CD8-positive, alpha-beta memory T cell (primary cell): ENCODE results near the gene TMF1. TPM values are rescaled to one million over a fixed set of nuclear protein-coding genes. Genes with fewer than 3 reads are reported as not detected.

Source experiments
- CTCF ChIA-PET: fragments of 350-600 bp; sonication (Branson Sonifier 250); formaldehyde crosslinking; loops from one replicate; lab custom pipeline; 2021; ENCODE audit warnings: antibody characterized with exemption; lab: Charles Lee
- POLR2A ChIA-PET: fragments of 350-600 bp; sonication (Branson Sonifier 250); formaldehyde crosslinking; loops from one replicate; lab custom pipeline; 2021; ENCODE audit warnings: antibody characterized with exemption; lab: Charles Lee
- DNase-seq, 5 donors: peaks; one replicate each; pipeline versions ENCODE4 v3.0.0 to v3.0.0-alpha.2; 2020 to 2022; ENCODE audit warnings: mixed read lengths in 1 of 5
- H3K27ac ChIP-seq: one replicate; pipeline ENCODE4 v1.7.0; 2013; ENCODE audit warnings: low read depth, mild to moderate bottlenecking, low read length, moderate library complexity
- H3K27me3 ChIP-seq: 2 replicates; pipeline ENCODE4 v1.7.0; 2013; ENCODE audit warnings: low read length, mild to moderate bottlenecking; ENCODE audit not compliant: insufficient read depth, poor library complexity, severe bottlenecking
- H3K36me3 ChIP-seq: 2 replicates; pipeline ENCODE4 v1.7.0; 2013; ENCODE audit warnings: mild to moderate bottlenecking, low read length, moderate library complexity; ENCODE audit not compliant: insufficient read depth
- H3K4me1 ChIP-seq: 2 replicates; pipeline ENCODE4 v1.7.0; 2013; ENCODE audit warnings: mild to moderate bottlenecking, low read length, moderate library complexity; ENCODE audit not compliant: insufficient read depth
- H3K4me3 ChIP-seq: 2 replicates; pipeline ENCODE4 v1.7.0; 2013; ENCODE audit warnings: mild to moderate bottlenecking, low read length
- H3K9me3 ChIP-seq: 2 replicates; pipeline ENCODE4 v1.7.0; 2013; ENCODE audit warnings: mild to moderate bottlenecking, low read length
- H3K27ac Mint-ChIP-seq, 8 donors: one replicate each; pipeline ENCODE4 v1.8.0; 2020 to 2021; ENCODE audit warnings: mixed read lengths in 8 of 8, mild to moderate bottlenecking in 6 of 8, inconsistent platforms in 3 of 8, moderate library complexity in 3 of 8
- H3K27me3 Mint-ChIP-seq, 2 donors: one replicate each; pipeline ENCODE4 v1.8.0; 2020 to 2021; ENCODE audit warnings: mixed read lengths in 2 of 2, mild to moderate bottlenecking in 1 of 2, moderate library complexity in 1 of 2
- H3K36me3 Mint-ChIP-seq, 3 donors: one replicate each; pipeline ENCODE4 v1.8.0; 2020 to 2021; ENCODE audit warnings: mixed read lengths in 3 of 3, inconsistent platforms in 1 of 3, mild to moderate bottlenecking in 1 of 3
- H3K4me1 Mint-ChIP-seq, 3 donors: one replicate each; pipeline ENCODE4 v1.8.0; 2020 to 2021; ENCODE audit warnings: mixed read lengths in 3 of 3, inconsistent platforms in 1 of 3, mild to moderate bottlenecking in 1 of 3
- H3K4me3 Mint-ChIP-seq, 7 donors: one replicate each; pipeline ENCODE4 v1.8.0; 2020 to 2021; ENCODE audit warnings: mixed read lengths in 7 of 7, mild to moderate bottlenecking in 6 of 7, moderate library complexity in 4 of 7, inconsistent platforms in 2 of 7
- H3K9me3 Mint-ChIP-seq, 5 donors: one replicate each; pipeline ENCODE4 v1.8.0; 2020 to 2022; ENCODE audit warnings: mixed read lengths in 5 of 5, mild to moderate bottlenecking in 3 of 5, moderate library complexity in 2 of 5, inconsistent platforms in 1 of 5
- polyA plus RNA-seq: library from polyadenylated mRNA; unstranded; fragments of 300-500 nt; fragmentation: Illumina TruSeq; gene quantifications from one replicate; pipeline ENCODE4 v1.2.3, GENCODE V29; 2021
- total RNA-seq, 2 experiments: library from RNA; stranded (reverse); gene quantifications; one replicate each; pipeline ENCODE4 v1.2.3, GENCODE V29; 2021

The TMF1 gene
- total and polyA plus RNA-seq, 3 experiments from 2014 or later: 31.8 to 40.0 (median 35.6) TPM

DNA sequence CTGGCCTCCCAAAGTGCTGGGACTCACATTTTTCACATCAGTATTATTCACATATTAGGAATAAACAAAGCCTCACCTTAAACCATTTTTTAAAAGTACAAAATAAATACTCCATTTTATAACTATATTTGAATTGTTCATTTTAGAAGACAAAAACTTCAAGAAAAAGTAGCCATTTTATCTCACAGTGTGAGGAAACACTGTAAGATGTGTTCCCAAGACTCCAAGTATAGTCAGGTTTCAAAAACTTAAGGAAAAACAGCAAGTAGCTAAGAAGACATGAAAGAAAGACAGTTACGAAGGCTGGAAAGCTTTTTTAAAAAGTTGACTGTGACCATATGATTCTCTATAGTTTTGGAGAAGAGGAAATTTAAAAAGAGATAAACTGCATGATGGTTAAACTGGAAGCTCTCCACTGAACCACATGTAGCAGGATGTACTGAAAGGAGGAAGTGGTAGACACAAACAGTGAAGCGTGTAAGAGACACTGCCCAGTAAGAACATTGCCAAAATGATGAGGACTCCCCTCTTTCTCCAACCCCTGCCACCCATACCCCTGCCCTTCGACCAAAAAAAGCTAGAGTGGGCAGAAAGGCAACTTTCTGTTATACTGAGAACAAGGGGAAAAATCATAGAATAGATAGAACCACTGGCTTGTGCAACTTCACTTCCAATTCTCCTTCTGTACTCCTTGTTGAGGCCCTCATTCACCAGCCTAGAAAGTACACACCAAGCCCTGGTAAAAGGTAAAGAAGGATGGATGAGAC is 6.2 kb upstream of the TMF1 start:
- Histone ChIP-seq H3K27me3 (no peaks in the 10 kb centered on the region), H3K36me3 (peaks cover 31% of the 10 kb centered on the region), H3K4me1 (peaks cover 31% of the 10 kb centered on the region), H3K27ac (peak overlapping the region; percentile 40), H3K9me3 (no peaks in the 10 kb centered on the region), H3K4me3 (peak overlapping the region; percentile 11)
- Mint-ChIP-seq H3K4me3 (peak overlapping the region in 5 of 7 donors; percentile 6 to 68 (median 31)), H3K27me3 (no peaks in the 10 kb centered on the region), H3K4me1 (peaks cover 28 to 49% (median 46%) of the 10 kb centered on the region in 3 donors), H3K36me3 (peaks cover 16 to 61% (median 18%) of the 10 kb centered on the region in 3 donors), H3K27ac (peak overlapping the region; percentile 74 to 94 (median 92)), H3K9me3 (no peaks in the 10 kb centered on the region)
- ChIA-PET CTCF (interaction anchor here (0.9 to 2.2 kb wide), 5 partner anchors 11 to 34 kb away, joined by 3 to 4 read pairs (median 3); no protein-coding TSS in a partner anchor), POLR2A (interaction anchor here (0.8 to 1.3 kb wide), 7 partner anchors 16 to 45 kb away, joined by 3 to 7 read pairs (median 3); partner anchors contain the start of genes ARL6IP5, EOGT and UBA3)
- peak in 2 of 5 donors; percentile 23 to 56 for DNase-seq

DNA sequence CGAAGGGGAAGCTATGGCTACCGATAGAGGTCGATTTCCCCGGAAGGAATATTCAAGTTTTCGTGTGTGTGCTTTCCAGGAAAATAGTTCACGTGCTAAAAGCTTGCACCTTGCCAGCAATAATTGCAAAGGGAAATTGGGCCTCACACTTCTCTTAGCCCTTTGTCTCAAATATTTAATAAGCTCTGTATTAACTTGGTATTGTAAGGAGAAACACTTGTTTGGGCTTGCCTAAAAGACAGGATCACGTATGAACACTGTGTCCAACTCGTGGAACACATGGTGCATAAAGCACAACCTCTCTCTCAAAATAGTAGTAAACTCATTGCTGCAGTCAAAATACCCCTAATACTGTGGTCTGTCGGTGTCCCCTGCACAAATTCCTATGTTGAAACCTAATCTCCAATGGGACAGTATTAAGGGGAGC is 352 bp upstream of the TMF1 start:
- H3K27me3 ChIP-seq: no peaks in the 10 kb centered on the region
- Mint-ChIP-seq H3K27me3 (peaks cover 0 to 4% of the 10 kb centered on the region in 2 donors), H3K4me3 (peak overlapping the region; percentile 94 to 99 (median 97)), H3K4me1 (peaks cover 42 to 60% (median 59%) of the 10 kb centered on the region in 3 donors), H3K36me3 (peaks cover 4 to 58% (median 8%) of the 10 kb centered on the region in 3 donors), H3K27ac (peak overlapping the region; percentile 95 to 100 (median 98)), H3K9me3 (no peaks in the 10 kb centered on the region)
- peaks cover 17% of the 10 kb centered on the region for H3K36me3 ChIP-seq
- H3K27ac ChIP-seq: peak overlapping the region; percentile 99
- H3K4me3 ChIP-seq: peak overlapping the region; percentile 75
- peaks cover 25% of the 10 kb centered on the region for H3K4me1 ChIP-seq
- POLR2A ChIA-PET: interaction anchor here (0.6 to 3.6 kb wide), 11 partner anchors 14 to 1397 kb away, joined by 3 to 15 read pairs (median 6); partner anchors contain the start of genes ARL6IP5, EOGT and UBA3
- no peak for DNase-seq
- CTCF ChIA-PET: interaction anchor here (1.1 to 2.0 kb wide), 4 partner anchors 11 to 40 kb away, joined by 3 to 10 read pairs (median 6); no protein-coding TSS in a partner anchor
- no peaks in the 10 kb centered on the region for H3K9me3 ChIP-seq

- Mint-ChIP-seq H3K9me3 (no peaks in the 10 kb centered on the region), H3K27ac (peak overlapping the region in 5 of 8 donors; percentile 18 to 64 (median 38)), H3K4me1 (peaks cover 54 to 76% (median 74%) of the 10 kb centered on the region in 3 donors), H3K36me3 (peaks cover 10 to 63% (median 10%) of the 10 kb centered on the region in 3 donors), H3K4me3 (peak overlapping the region; percentile 32 to 71 (median 55)), H3K27me3 (peaks cover 0 to 4% of the 10 kb centered on the region in 2 donors)
- ChIA-PET POLR2A (no interaction called here), CTCF (interaction anchor here (1.1 kb wide), 1 partner anchor 26 kb away, joined by 3 read pairs; no protein-coding TSS in a partner anchor)
- Histone ChIP-seq H3K4me1 (peaks cover 30% of the 10 kb centered on the region), H3K27me3 (no peaks in the 10 kb centered on the region), H3K27ac (no peak overlapping the region), H3K4me3 (no peak overlapping the region), H3K36me3 (peaks cover 11% of the 10 kb centered on the region), H3K9me3 (no peaks in the 10 kb centered on the region)
- DNase-seq: no peak
Measured at GRCh38 chr3:69048990-69049389, 3.1 kb downstream of the TMF1 start.

GRCh38 chr3:69044608-69045007 is 7.5 kb downstream of the TMF1 start:
- Histone ChIP-seq H3K27me3 (no peaks in the 10 kb centered on the region), H3K4me1 (peaks cover 14% of the 10 kb centered on the region), H3K4me3 (no peak overlapping the region), H3K36me3 (peaks cover 40% of the 10 kb centered on the region), H3K9me3 (no peaks in the 10 kb centered on the region), H3K27ac (no peak overlapping the region)
- peaks cover 34 to 49% (median 48%) of the 10 kb centered on the region in 3 donors for H3K4me1 Mint-ChIP-seq
- H3K27me3 Mint-ChIP-seq: no peaks in the 10 kb centered on the region
- H3K27ac Mint-ChIP-seq: peak overlapping the region in 3 of 8 donors; percentile 7 to 73 (median 50)
- ChIA-PET POLR2A (no interaction called here), CTCF (no interaction called here)
- peaks cover 14 to 70% (median 22%) of the 10 kb centered on the region in 3 donors for H3K36me3 Mint-ChIP-seq
- no peak for DNase-seq
- peak overlapping the region in 1 of 7 donors; percentile 0 for H3K4me3 Mint-ChIP-seq
- no peaks in the 10 kb centered on the region for H3K9me3 Mint-ChIP-seq

GRCh38 chr3:69033470-69033869 is 18.7 kb downstream of the TMF1 start:
- CTCF ChIA-PET: no interaction called here
- Mint-ChIP-seq H3K36me3 (peaks cover 21 to 80% (median 27%) of the 10 kb centered on the region in 3 donors), H3K27me3 (no peaks in the 10 kb centered on the region), H3K4me1 (peaks cover 9 to 12% (median 9%) of the 10 kb centered on the region in 3 donors), H3K27ac (peak overlapping the region in 1 of 8 donors; percentile 58), H3K4me3 (no peak overlapping the region), H3K9me3 (no peaks in the 10 kb centered on the region)
- Histone ChIP-seq H3K4me3 (no peak overlapping the region), H3K4me1 (no peaks in the 10 kb centered on the region), H3K9me3 (no peaks in the 10 kb centered on the region), H3K27ac (no peak overlapping the region), H3K36me3 (peaks cover 40% of the 10 kb centered on the region), H3K27me3 (no peaks in the 10 kb centered on the region)
- POLR2A ChIA-PET: no interaction called here
- DNase-seq: no peak

DNA sequence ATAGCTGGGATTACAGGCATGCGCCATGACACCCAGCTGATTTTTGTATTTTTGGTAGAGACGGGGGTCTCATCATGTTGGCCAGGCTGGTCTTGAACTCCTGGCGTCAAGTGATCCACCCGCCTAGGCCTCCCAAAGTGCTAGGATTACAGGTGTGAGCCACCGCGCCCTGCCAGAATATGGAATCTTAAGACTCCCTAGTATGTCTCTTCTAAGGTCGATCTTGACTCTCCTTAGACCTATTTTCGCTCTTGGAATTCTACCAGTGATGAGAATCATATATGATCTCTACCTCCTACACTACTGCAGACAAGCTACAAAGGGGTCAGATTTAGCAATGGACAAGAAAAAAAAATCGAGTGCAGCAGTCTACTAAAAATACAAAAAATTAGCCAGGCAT is 19.4 kb downstream of the TMF1 start:
- no peaks in the 10 kb centered on the region for H3K9me3 ChIP-seq
- Mint-ChIP-seq H3K36me3 (peaks cover 25 to 79% (median 31%) of the 10 kb centered on the region in 3 donors), H3K27me3 (no peaks in the 10 kb centered on the region), H3K4me3 (no peak overlapping the region), H3K9me3 (no peaks in the 10 kb centered on the region), H3K27ac (peak overlapping the region in 1 of 8 donors; percentile 48), H3K4me1 (peaks cover 9 to 12% (median 10%) of the 10 kb centered on the region in 3 donors)
- CTCF ChIA-PET: no interaction called here
- H3K4me1 ChIP-seq: no peaks in the 10 kb centered on the region
- H3K36me3 ChIP-seq: peaks cover 43% of the 10 kb centered on the region
- H3K27me3 ChIP-seq: no peaks in the 10 kb centered on the region
- POLR2A ChIA-PET: no interaction called here
- no peak overlapping the region for H3K27ac ChIP-seq
- no peak overlapping the region for H3K4me3 ChIP-seq
- no peak for DNase-seq

DNA sequence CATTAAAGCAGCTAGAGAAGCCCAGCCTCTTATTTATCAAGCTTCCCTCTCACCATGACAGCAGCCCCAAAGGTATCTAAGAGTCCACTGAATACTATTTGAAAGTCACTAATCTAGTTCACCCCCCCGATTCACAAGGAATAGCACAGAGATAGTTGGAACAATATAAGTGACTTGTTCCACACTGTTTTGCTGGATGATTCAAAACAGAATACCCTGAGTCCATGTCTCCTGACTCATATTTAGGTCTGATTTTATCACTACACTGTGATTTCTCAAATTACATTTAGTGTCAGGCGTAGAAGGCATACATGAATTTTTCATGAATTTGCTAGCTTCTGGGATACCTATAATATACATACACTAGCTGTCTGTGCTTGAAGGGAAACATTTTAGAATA is 20.0 kb downstream of the TMF1 start:
- peaks cover 46% of the 10 kb centered on the region for H3K36me3 ChIP-seq
- H3K27me3 ChIP-seq: no peaks in the 10 kb centered on the region
- no peaks in the 10 kb centered on the region for H3K9me3 Mint-ChIP-seq
- ChIA-PET POLR2A (interaction anchor here (0.6 kb wide), 1 partner anchor 147 kb away, joined by 3 read pairs; no protein-coding TSS in a partner anchor), CTCF (no interaction called here)
- H3K4me3 Mint-ChIP-seq: no peak overlapping the region
- H3K4me1 ChIP-seq: no peaks in the 10 kb centered on the region
- H3K27ac ChIP-seq: no peak overlapping the region
- peaks cover 27 to 82% (median 31%) of the 10 kb centered on the region in 3 donors for H3K36me3 Mint-ChIP-seq
- H3K4me1 Mint-ChIP-seq: peaks cover 9 to 12% (median 10%) of the 10 kb centered on the region in 3 donors
- H3K4me3 ChIP-seq: no peak overlapping the region
- H3K27ac Mint-ChIP-seq: peak overlapping the region in 2 of 8 donors; percentile 2 to 85
- DNase-seq: no peak
- no peaks in the 10 kb centered on the region for H3K27me3 Mint-ChIP-seq
- no peaks in the 10 kb centered on the region for H3K9me3 ChIP-seq
